HEK293T (cell line): ENCODE measurements around the gene ALOX12.
"Not testable (repeated sequence)": the region's sequence is repeated elsewhere in the genome, so short reads cannot be mapped to it uniquely, and the experiment has no call there.

Experiments
- CTCF ChIA-PET: fragments of 350-600 bp; formaldehyde crosslinking; extraction: SDS; loops from one replicate; lab custom pipeline; 2021; ENCODE audit warnings: antibody characterized with exemption, inconsistent platforms; lab: Yijun Ruan, JAX
- POLR2A ChIA-PET: fragments of 350-600 bp; formaldehyde crosslinking; extraction: SDS; loops from one replicate; lab custom pipeline; 2020; ENCODE audit warnings: antibody characterized with exemption, inconsistent platforms; lab: Yijun Ruan, JAX
- DNase-seq: peaks from one replicate; pipeline ENCODE4 v3.0.0; 2012; ENCODE audit warnings: mixed read lengths; ENCODE audit errors: extremely low spot score
- ARNT ChIP-seq: fragments of 450-650 bp; IDR thresholded peaks from 2 replicates; pipeline ENCODE4 v1.6.1; 2017; ENCODE audit warnings: mild to moderate bottlenecking
- BHLHE40 ChIP-seq: fragments of 450-650 bp; IDR thresholded peaks from 2 replicates; pipeline ENCODE4 v1.6.1; 2016; ENCODE audit warnings: mild to moderate bottlenecking, moderate library complexity, borderline replicate concordance
- CTBP1 ChIP-seq: fragments of 450-650 bp; IDR thresholded peaks from 2 replicates; pipeline ENCODE4 v1.6.1; 2016; ENCODE audit warnings: borderline replicate concordance
- ELF4 ChIP-seq: fragments of 450-650 bp; IDR thresholded peaks from 2 replicates; pipeline ENCODE4 v1.6.1; 2017; ENCODE audit warnings: antibody characterized with exemption
- FOXA1 ChIP-seq: fragments of 450-650 bp; IDR thresholded peaks from 2 replicates; pipeline ENCODE4 v1.6.1; 2016; ENCODE audit warnings: mild to moderate bottlenecking
- FOXK2 ChIP-seq: fragments of 450-650 bp; IDR thresholded peaks from 2 replicates; pipeline ENCODE4 v1.6.1; 2016; ENCODE audit warnings: mild to moderate bottlenecking
- FOXM1 ChIP-seq: fragments of 450-650 bp; IDR thresholded peaks from 2 replicates; pipeline ENCODE4 v1.6.1; 2017; ENCODE audit warnings: mild to moderate bottlenecking, borderline replicate concordance
- HDGF ChIP-seq: fragments of 450-650 bp; IDR thresholded peaks from 2 replicates; pipeline ENCODE4 v1.6.1; 2017; ENCODE audit warnings: antibody characterized with exemption, borderline replicate concordance
- L3MBTL2 ChIP-seq: fragments of 450-650 bp; conservative IDR thresholded peaks from 2 replicates; pipeline ENCODE4 v1.6.1; 2016; ENCODE audit warnings: mild to moderate bottlenecking
- LEF1 ChIP-seq: fragments of 450-650 bp; IDR thresholded peaks from 2 replicates; pipeline ENCODE4 v1.6.1; 2017; ENCODE audit warnings: mild to moderate bottlenecking, borderline replicate concordance
- NFRKB ChIP-seq: fragments of 450-650 bp; IDR thresholded peaks from 2 replicates; pipeline ENCODE4 v1.6.1; 2016; ENCODE audit warnings: mild to moderate bottlenecking, moderate library complexity
- PKNOX1 ChIP-seq: fragments of 450-650 bp; IDR thresholded peaks from 2 replicates; pipeline ENCODE4 v1.6.1; 2016
- SP1 ChIP-seq: fragments of 450-650 bp; IDR thresholded peaks from 2 replicates; pipeline ENCODE4 v1.6.1; 2017
- SUZ12 ChIP-seq: fragments of 450-650 bp; IDR thresholded peaks from 2 replicates; pipeline ENCODE4 v1.6.1; 2016; ENCODE audit warnings: mild to moderate bottlenecking
- TARDBP ChIP-seq: fragments of 450-650 bp; IDR thresholded peaks from 2 replicates; pipeline ENCODE4 v1.6.1; 2016
- ZNF384 ChIP-seq: fragments of 450-650 bp; IDR thresholded peaks from 2 replicates; pipeline ENCODE4 v1.6.1; 2016

The ALOX12 gene

DNA sequence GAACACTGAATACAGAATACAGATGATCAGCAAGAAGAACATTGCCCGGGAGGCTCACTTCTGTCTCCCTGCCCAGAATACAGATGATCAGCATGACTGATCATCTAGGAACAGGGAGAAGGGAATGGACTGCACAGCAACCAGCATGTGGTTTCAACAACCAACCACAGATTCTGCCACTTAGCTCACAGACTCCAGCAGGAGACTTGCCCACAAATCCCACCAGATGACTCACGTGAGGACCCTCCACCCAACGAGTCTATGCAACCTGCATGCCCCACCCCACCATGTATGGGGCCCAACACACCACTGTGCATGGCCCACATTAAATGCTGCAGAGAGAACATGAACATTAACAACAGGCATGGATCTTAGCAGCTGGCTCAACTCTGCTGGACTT lies 36.1 kb upstream of the ALOX12 start:
- DNase-seq: no peak
- TF ChIP-seq BHLHE40 (no peak), ELF4 (no peak), ZNF384 (no peak), SP1 (no peak), TARDBP (no peak), HDGF (no peak)
- ChIA-PET POLR2A (no interaction called here), CTCF (interaction anchor here (1.0 kb wide), 1 partner anchor 48 kb away, joined by 3 read pairs; no protein-coding TSS in a partner anchor)

GRCh38 chr17:6969323-6969726 lies 26.5 kb upstream of the ALOX12 start:
- TF ChIP-seq ELF4 (no peak), FOXA1 (no peak), FOXM1 (no peak), ARNT (no peak), SUZ12 (no peak), LEF1 (no peak), BHLHE40 (no peak), SP1 (no peak), HDGF (no peak), L3MBTL2 (no peak), NFRKB (no peak), TARDBP (no peak), CTBP1 (no peak), FOXK2 (no peak), PKNOX1 (no peak), ZNF384 (no peak)
- ChIA-PET POLR2A (no interaction called here), CTCF (no interaction called here)
- no peak for DNase-seq

GRCh38 chr17:6970992-6971391 lies 24.9 kb upstream of the ALOX12 start:
- no peak for DNase-seq
- TF ChIP-seq SUZ12 (no peak), ELF4 (no peak), PKNOX1 (peak; percentile 29; the same call in 1 of the 2 replicates)
- POLR2A ChIA-PET: no interaction called here
- CTCF ChIA-PET: no interaction called here

DNA sequence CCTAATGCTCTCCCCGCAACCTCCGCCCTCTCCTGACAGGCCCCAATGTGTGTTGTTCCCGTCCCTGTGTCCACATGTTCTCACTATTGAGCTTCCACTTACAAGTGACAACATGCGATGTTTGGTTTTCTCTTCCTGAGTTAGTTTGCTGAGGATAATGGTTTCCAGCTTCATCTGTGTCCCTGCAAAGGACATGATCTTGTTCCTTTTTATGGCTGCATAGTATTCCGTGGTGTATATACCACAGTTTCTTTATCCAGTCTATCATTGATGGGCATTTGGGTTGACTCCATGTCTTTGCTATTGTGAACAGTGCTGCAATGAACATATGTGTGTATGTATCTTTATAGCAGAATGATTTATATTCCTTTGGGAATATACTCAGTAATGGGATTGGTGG lies 16.4 kb upstream of the ALOX12 start:
- CTCF ChIA-PET, POLR2A ChIA-PET, DNase-seq: not testable (repeated sequence)

- CTCF ChIA-PET: no interaction called here
- DNase-seq: no peak
- TF ChIP-seq TARDBP (no peak), L3MBTL2 (no peak), CTBP1 (no peak), FOXK2 (no peak), ELF4 (no peak), NFRKB (no peak), FOXM1 (no peak), PKNOX1 (no peak), SUZ12 (no peak), ARNT (no peak), BHLHE40 (no peak), HDGF (no peak)
- POLR2A ChIA-PET: no interaction called here
Observed at GRCh38 chr17:6981426-6981825, 14.4 kb upstream of the ALOX12 start.

- ChIA-PET POLR2A (no interaction called here), CTCF (no interaction called here)
- TF ChIP-seq SP1 (no peak), NFRKB (no peak), ZNF384 (no peak), ELF4 (no peak), HDGF (no peak), FOXA1 (no peak), PKNOX1 (no peak), L3MBTL2 (no peak), LEF1 (no peak), SUZ12 (no peak), ARNT (no peak), TARDBP (no peak), CTBP1 (no peak), FOXM1 (no peak), BHLHE40 (no peak)
- no peak for DNase-seq
Observed at GRCh38 chr17:6985266-6985665, 10.6 kb upstream of the ALOX12 start.

GRCh38 chr17:6986676-6987075 lies 9.2 kb upstream of the ALOX12 start:
- CTCF ChIA-PET: no interaction called here
- DNase-seq: no peak
- POLR2A ChIA-PET: no interaction called here
- TF ChIP-seq HDGF: no peak
- TF ChIP-seq FOXK2: no peak
- TF ChIP-seq BHLHE40: no peak
- TF ChIP-seq SP1: no peak
